HL-60 (cell line): ENCODE measurements around the gene BUD31.
A peak's percentile ranks its signal among the peaks of the same experiment; 100 is the strongest.

Experiments
- GABPA ChIP-seq: IDR thresholded peaks from 2 replicates; pipeline ENCODE4 v1.6.1; 2012; ENCODE audit warnings: low read depth
- POLR2AphosphoS5 ChIP-seq: IDR thresholded peaks from 2 replicates; pipeline ENCODE4 v1.6.1; 2012; ENCODE audit warnings: low read depth
- SPI1 ChIP-seq: IDR thresholded peaks from 2 replicates; pipeline ENCODE4 v1.6.1; 2012; ENCODE audit warnings: low read depth, mild to moderate bottlenecking, borderline replicate concordance
- TF ChIP-seq, protein P1 (sequence below): IDR thresholded peaks from one replicate; pipeline ENCODE4 v1.5.1; 2011; ENCODE audit warnings: low read length, control low read depth, inconsistent platforms; ENCODE audit not compliant: insufficient read depth
- TF ChIP-seq, protein P2 (sequence below): IDR thresholded peaks from 2 replicates; pipeline ENCODE4 v1.6.1; 2012; ENCODE audit warnings: low read depth; ENCODE audit not compliant: insufficient replicate concordance

DNA sequence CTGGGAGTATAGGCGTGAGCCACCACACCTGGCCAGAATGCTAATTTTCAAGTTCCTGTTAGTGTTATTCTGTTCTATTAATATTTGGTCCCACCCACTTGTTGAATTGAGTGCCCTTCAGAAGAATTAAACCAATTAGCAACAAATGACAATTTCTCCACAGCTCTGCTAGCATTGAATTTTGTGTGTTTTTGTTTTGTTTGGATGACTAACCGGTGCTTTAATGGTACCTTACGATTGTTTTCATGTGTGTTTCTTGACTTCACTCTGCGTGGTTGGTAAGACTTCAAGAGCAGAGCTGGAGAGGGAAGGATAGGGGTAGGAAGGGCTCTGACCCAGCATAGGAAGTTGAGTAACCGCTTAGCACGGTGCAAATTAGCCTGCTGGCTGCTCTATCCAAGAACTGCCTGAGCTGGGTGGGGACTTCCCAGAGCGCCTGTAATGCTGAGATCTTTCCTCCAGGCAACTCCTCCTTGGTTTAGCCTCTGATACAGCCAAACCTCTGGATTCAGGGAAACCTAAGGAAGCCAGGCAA, 29.7 kb upstream of the BUD31 start:
- peak; percentile 45 for TF ChIP-seq POLR2AphosphoS5
- TF ChIP-seq, protein P1, sequence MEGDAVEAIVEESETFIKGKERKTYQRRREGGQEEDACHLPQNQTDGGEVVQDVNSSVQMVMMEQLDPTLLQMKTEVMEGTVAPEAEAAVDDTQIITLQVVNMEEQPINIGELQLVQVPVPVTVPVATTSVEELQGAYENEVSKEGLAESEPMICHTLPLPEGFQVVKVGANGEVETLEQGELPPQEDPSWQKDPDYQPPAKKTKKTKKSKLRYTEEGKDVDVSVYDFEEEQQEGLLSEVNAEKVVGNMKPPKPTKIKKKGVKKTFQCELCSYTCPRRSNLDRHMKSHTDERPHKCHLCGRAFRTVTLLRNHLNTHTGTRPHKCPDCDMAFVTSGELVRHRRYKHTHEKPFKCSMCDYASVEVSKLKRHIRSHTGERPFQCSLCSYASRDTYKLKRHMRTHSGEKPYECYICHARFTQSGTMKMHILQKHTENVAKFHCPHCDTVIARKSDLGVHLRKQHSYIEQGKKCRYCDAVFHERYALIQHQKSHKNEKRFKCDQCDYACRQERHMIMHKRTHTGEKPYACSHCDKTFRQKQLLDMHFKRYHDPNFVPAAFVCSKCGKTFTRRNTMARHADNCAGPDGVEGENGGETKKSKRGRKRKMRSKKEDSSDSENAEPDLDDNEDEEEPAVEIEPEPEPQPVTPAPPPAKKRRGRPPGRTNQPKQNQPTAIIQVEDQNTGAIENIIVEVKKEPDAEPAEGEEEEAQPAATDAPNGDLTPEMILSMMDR: no peak
- no peak for TF ChIP-seq GABPA
- TF ChIP-seq, protein P2, sequence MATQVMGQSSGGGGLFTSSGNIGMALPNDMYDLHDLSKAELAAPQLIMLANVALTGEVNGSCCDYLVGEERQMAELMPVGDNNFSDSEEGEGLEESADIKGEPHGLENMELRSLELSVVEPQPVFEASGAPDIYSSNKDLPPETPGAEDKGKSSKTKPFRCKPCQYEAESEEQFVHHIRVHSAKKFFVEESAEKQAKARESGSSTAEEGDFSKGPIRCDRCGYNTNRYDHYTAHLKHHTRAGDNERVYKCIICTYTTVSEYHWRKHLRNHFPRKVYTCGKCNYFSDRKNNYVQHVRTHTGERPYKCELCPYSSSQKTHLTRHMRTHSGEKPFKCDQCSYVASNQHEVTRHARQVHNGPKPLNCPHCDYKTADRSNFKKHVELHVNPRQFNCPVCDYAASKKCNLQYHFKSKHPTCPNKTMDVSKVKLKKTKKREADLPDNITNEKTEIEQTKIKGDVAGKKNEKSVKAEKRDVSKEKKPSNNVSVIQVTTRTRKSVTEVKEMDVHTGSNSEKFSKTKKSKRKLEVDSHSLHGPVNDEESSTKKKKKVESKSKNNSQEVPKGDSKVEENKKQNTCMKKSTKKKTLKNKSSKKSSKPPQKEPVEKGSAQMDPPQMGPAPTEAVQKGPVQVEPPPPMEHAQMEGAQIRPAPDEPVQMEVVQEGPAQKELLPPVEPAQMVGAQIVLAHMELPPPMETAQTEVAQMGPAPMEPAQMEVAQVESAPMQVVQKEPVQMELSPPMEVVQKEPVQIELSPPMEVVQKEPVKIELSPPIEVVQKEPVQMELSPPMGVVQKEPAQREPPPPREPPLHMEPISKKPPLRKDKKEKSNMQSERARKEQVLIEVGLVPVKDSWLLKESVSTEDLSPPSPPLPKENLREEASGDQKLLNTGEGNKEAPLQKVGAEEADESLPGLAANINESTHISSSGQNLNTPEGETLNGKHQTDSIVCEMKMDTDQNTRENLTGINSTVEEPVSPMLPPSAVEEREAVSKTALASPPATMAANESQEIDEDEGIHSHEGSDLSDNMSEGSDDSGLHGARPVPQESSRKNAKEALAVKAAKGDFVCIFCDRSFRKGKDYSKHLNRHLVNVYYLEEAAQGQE: no peak
- TF ChIP-seq SPI1: peak; percentile 14; the same call in 1 of the 2 replicates
